HG02970 (cell line): ENCODE measurements around the gene CATSPERZ.

ENCODE experiments used
- ATAC-seq: cut with Tn5 transposase; IDR thresholded peaks from one replicate; pipeline ENCODE4 v1.9.1; 2021; ENCODE audit warnings: mild to moderate bottlenecking, moderate library complexity, moderate number of reproducible peaks; ENCODE audit not compliant: unreplicated experiment, low FRiP score

Gene CATSPERZ

GRCh38 chr11:64352995-64353714, 53.0 kb downstream of the CATSPERZ start:
- no peak for ATAC-seq

DNA sequence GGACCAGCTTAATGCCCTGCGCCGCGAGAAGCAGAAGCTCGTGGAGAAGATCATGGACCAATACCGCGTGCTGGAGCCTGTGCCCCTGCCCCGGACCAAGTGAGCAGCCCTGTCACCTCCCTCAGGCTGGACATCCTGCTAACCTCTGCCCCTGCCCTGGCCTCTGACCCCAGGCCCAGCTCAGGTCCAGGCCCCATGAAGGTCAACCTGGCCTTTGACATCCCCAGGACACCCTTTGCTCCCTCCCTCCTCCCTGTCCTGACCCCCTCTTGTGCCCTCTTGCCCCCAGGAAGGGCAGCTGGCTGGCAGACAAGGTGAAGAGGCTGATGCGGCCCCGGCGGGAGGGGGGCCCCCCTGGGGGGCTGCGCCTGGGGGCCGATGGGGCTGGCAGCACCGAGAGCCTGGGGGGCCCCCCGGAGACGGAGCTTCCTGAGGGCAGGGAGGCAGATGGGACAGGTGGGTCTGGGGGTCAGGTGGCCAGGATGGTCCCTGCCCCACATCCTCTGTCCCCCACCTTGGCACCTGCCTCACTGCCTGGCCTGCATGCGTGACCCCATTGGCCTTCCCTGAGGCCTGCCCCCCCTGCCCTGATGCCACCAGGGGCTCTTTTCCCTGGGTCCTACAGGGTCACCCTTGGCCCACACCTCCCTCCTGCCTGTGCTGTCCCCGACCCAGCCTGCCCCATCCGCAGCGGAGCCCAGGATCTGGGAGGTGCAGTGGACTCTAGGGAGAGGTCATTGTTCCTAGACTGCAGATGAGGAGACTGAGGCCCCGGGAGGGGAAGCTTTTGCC, 53.8 kb downstream of the CATSPERZ start:
- no peak for ATAC-seq
